Activated CD8-positive, alpha-beta T cell treated with anti-CD3 and anti-CD28 coated beads for 36 hours (primary cell): ENCODE data around the gene ADAMTSL3. TPM values are rescaled to one million over a fixed set of nuclear protein-coding genes. Genes with fewer than 3 reads are reported as not detected.

Source experiments
- ATAC-seq: fragments of 200-7000 bp; cut with Tn5 transposase; one replicate; pipeline ENCODE4 v1.10.0; 2021; ENCODE audit warnings: mild to moderate bottlenecking, moderate library complexity
- CTCF ChIA-PET: fragments of 350-600 bp; sonication (Branson Sonifier 250); formaldehyde crosslinking; loops from one replicate; lab custom pipeline; 2021; ENCODE audit warnings: antibody characterized with exemption; lab: Charles Lee
- POLR2A ChIA-PET: fragments of 350-600 bp; sonication (Branson Sonifier 250); formaldehyde crosslinking; loops from one replicate; lab custom pipeline; 2021; ENCODE audit warnings: antibody characterized with exemption; lab: Charles Lee
- DNase-seq: peaks from one replicate; pipeline ENCODE4 v3.0.0-alpha.2; 2020
- H3K27ac Mint-ChIP-seq: one replicate; pipeline ENCODE4 v1.8.0; 2021; ENCODE audit warnings: mild to moderate bottlenecking, mixed read lengths
- H3K27me3 Mint-ChIP-seq: one replicate; pipeline ENCODE4 v1.8.0; 2021; ENCODE audit warnings: mixed read lengths
- H3K36me3 Mint-ChIP-seq: one replicate; pipeline ENCODE4 v1.8.0; 2021; ENCODE audit warnings: low read depth, mixed read lengths
- H3K4me1 Mint-ChIP-seq: one replicate; pipeline ENCODE4 v1.8.0; 2021; ENCODE audit warnings: low read depth, mixed read lengths
- H3K4me3 Mint-ChIP-seq: one replicate; pipeline ENCODE4 v1.8.0; 2021; ENCODE audit warnings: mild to moderate bottlenecking, moderate library complexity, mixed read lengths
- H3K9me3 Mint-ChIP-seq: one replicate; pipeline ENCODE4 v1.8.0; 2021; ENCODE audit warnings: mixed read lengths
- intact Hi-C: fragments of 100-400 bp; cut with micrococcal nuclease; formaldehyde crosslinking; loops from one replicate; pipeline ENCODE4 v1.10.0; 2022
- total RNA-seq, 2 experiments: library from RNA; stranded (reverse); gene quantifications; one replicate each; pipeline ENCODE4 v1.2.3, GENCODE V29; 2021
- TF ChIP-seq, protein P1 (sequence below): fragments of 200-600 bp; IDR thresholded peaks from one replicate; pipeline ENCODE4 v1.8.0; 2022; ENCODE audit warnings: antibody characterized with exemption, mild to moderate bottlenecking

ADAMTSL3 gene
- total RNA-seq, 2 experiments from 2014 or later: not detected

DNA sequence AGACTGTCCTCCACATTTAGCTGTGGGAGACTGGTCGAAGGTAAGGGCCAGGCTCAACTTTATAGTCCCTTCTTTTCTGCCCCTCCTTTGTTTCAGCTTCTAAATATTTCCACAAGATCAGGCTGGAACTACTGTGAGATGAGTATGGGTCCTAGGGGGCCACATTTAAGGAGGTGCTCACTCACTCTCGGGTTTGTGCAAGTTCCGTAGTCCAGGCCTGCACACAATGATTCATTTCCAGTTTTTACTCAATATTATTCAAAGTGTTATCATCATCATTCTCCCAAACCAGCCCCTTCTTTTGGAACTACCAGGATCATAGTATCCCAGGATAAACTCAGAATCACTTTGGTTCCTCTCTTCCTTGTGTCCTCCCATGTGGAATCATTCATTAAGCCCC, 289.1 kb downstream of the ADAMTSL3 start:
- DNase-seq (no peak), ATAC-seq (no peak)
- POLR2A ChIA-PET: no interaction called here
- no peak overlapping the region for H3K27ac Mint-ChIP-seq
- H3K9me3 Mint-ChIP-seq: no peaks in the 10 kb centered on the region
- CTCF ChIA-PET: no interaction called here
- H3K4me1 Mint-ChIP-seq: no peaks in the 10 kb centered on the region
- intact Hi-C loops: no loop called here
- H3K36me3 Mint-ChIP-seq: no peaks in the 10 kb centered on the region
- no peak overlapping the region for H3K4me3 Mint-ChIP-seq
- peaks cover 3% of the 10 kb centered on the region for H3K27me3 Mint-ChIP-seq
- TF ChIP-seq, protein P1, sequence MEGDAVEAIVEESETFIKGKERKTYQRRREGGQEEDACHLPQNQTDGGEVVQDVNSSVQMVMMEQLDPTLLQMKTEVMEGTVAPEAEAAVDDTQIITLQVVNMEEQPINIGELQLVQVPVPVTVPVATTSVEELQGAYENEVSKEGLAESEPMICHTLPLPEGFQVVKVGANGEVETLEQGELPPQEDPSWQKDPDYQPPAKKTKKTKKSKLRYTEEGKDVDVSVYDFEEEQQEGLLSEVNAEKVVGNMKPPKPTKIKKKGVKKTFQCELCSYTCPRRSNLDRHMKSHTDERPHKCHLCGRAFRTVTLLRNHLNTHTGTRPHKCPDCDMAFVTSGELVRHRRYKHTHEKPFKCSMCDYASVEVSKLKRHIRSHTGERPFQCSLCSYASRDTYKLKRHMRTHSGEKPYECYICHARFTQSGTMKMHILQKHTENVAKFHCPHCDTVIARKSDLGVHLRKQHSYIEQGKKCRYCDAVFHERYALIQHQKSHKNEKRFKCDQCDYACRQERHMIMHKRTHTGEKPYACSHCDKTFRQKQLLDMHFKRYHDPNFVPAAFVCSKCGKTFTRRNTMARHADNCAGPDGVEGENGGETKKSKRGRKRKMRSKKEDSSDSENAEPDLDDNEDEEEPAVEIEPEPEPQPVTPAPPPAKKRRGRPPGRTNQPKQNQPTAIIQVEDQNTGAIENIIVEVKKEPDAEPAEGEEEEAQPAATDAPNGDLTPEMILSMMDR: no peak

DNA sequence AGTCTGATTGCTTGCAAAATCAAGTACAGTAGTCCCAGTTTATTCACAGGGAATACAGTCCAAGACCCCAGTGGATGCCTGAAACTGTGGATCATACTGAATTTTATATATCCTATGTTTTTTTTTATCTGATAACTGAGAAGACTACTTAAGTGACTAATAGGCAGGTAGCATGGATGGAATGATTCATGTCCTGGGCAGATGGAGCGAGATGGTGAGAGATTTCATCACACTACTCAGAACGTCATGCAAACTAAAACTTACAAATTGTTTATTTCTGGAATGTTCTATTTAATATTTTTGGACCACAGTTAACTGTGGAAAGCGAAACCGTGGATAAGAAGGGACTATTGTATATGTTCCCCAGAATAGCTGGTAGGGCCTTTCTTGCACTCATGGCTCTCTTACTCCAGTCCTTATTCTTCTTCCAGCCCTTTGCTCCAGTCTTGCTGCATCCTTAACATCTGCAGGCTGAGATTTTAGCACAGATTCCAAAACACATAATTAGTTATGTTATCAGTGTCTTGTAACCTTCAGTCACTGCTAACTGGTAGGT, 290.0 kb downstream of the ADAMTSL3 start:
- ChIA-PET POLR2A (no interaction called here), CTCF (no interaction called here)
- intact Hi-C loops: no loop called here
- no peak for DNase-seq
- no peak overlapping the region for H3K4me3 Mint-ChIP-seq
- no peak for ATAC-seq
- H3K4me1 Mint-ChIP-seq: no peaks in the 10 kb centered on the region
- no peaks in the 10 kb centered on the region for H3K36me3 Mint-ChIP-seq
- peaks cover 3% of the 10 kb centered on the region for H3K27me3 Mint-ChIP-seq
- no peak overlapping the region for H3K27ac Mint-ChIP-seq
- TF ChIP-seq, protein P1: no peak
- H3K9me3 Mint-ChIP-seq: no peaks in the 10 kb centered on the region

DNA sequence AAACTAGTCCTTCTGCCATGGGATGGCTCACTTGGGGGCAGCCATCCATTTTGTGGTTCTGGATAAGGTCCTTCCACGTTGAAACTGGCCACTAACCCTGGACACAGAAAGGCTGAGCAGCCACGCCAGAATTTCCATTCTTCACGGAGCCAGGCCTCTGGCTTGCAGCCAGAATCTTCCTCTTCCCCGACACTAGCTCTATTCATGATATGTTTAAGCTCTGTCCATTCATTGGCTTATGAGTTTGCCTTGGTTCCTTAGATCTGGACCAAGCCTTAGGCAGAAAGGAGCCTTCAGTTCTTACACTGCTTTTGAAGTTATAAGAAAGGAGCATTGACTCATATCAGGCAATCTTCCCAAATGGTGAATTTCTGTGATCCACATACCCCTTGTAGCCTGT, 293.2 kb downstream of the ADAMTSL3 start:
- ChIA-PET CTCF (no interaction called here), POLR2A (interaction anchor here (1.6 kb wide), 1 partner anchor 15 kb away, joined by 3 read pairs; no protein-coding TSS in a partner anchor)
- TF ChIP-seq, protein P1: no peak
- Mint-ChIP-seq H3K36me3 (no peaks in the 10 kb centered on the region), H3K9me3 (peaks cover 3% of the 10 kb centered on the region), H3K4me3 (no peak overlapping the region), H3K27me3 (peaks cover 11% of the 10 kb centered on the region), H3K27ac (no peak overlapping the region), H3K4me1 (no peaks in the 10 kb centered on the region)
- intact Hi-C loops: no loop called here
- no peak for DNase-seq
- no peak for ATAC-seq

DNA sequence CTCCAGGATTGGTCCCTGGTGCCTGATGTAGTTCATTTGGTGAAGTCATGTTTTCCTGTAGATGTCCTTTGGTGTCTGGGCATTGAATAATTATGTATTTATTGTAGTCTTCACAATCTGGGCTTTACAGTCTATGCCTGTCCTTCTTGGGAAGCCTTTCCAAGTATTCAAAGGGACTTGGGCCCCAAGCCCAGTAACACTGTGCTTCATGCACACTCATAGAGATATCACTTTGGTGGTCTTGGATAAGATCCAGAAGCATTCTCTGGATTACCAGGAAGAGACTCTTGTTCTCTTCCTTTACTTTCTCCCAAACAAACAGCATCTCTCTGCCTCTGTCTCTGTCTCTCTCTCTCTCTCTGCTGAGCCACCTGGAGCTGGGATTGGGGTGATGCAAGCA, 300.6 kb downstream of the ADAMTSL3 start:
- TF ChIP-seq, protein P1: no peak
- DNase-seq (no peak), ATAC-seq (no peak)
- POLR2A ChIA-PET: no interaction called here
- peaks cover 9% of the 10 kb centered on the region for H3K27me3 Mint-ChIP-seq
- CTCF ChIA-PET: no interaction called here
- H3K4me3 Mint-ChIP-seq: no peak overlapping the region
- intact Hi-C loops: no loop called here
- no peak overlapping the region for H3K27ac Mint-ChIP-seq
- H3K9me3 Mint-ChIP-seq: no peaks in the 10 kb centered on the region
- H3K36me3 Mint-ChIP-seq: no peaks in the 10 kb centered on the region
- no peaks in the 10 kb centered on the region for H3K4me1 Mint-ChIP-seq

GRCh38 chr15:83955806-83956265, 301.9 kb downstream of the ADAMTSL3 start:
- no peak overlapping the region for H3K4me3 Mint-ChIP-seq
- H3K27ac Mint-ChIP-seq: no peak overlapping the region
- ATAC-seq (no peak), DNase-seq (no peak)
- TF ChIP-seq, protein P1: no peak
- CTCF ChIA-PET: no interaction called here
- no peaks in the 10 kb centered on the region for H3K4me1 Mint-ChIP-seq
- intact Hi-C loops: no loop called here
- H3K27me3 Mint-ChIP-seq: peaks cover 9% of the 10 kb centered on the region
- no peaks in the 10 kb centered on the region for H3K36me3 Mint-ChIP-seq
- POLR2A ChIA-PET: no interaction called here
- no peaks in the 10 kb centered on the region for H3K9me3 Mint-ChIP-seq
